Sigmoid colon (tissue), 4 donors: Measurements from ENCODE around the gene SVOPL.

ENCODE experiments used
- EP300 ChIP-seq, 4 donors: sonication (generic); formaldehyde crosslinking; IDR thresholded peaks; one replicate each; pipeline ENCODE4 v1.6.1; 2017; ENCODE audit warnings: antibody characterized with exemption in 4 of 4
- POLR2A ChIP-seq, 2 donors: fragments of 450-650 bp; IDR thresholded peaks; one replicate each; pipeline ENCODE4 v1.6.1; 2016; ENCODE audit warnings: antibody characterized with exemption in 2 of 2, mild to moderate bottlenecking in 2 of 2, moderate library complexity in 2 of 2
- TF ChIP-seq, protein P1 (sequence below), 4 experiments: fragments of 450-650 bp in 3 of 4; fragments of 200-600 bp in 1 of 4; IDR thresholded peaks; one replicate each; pipeline ENCODE4 v1.5.1; 2016 to 2019; ENCODE audit warnings: antibody characterized with exemption in 4 of 4, mild to moderate bottlenecking in 3 of 4, moderate library complexity in 2 of 4

DNA sequence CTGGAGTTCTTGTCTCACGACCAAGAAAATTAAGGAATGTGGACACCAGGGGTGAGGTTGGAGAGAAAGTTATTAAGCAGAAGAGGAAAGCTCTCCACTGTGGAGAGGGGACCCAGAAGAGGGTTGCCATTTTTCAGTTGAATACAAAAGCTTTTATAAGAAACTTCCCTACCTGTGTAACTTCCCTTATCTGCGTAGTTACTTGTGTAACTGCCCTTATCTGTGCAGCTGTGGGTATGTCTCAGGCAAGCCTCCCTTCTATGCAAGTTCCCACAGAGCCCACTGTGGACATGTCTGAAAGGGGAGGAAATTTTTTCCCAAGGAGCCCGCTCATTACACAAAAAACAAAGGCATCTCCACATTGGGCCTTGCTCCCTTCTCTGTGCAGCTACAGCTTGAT, 94.9 kb downstream of the SVOPL start:
- TF ChIP-seq, protein P1, sequence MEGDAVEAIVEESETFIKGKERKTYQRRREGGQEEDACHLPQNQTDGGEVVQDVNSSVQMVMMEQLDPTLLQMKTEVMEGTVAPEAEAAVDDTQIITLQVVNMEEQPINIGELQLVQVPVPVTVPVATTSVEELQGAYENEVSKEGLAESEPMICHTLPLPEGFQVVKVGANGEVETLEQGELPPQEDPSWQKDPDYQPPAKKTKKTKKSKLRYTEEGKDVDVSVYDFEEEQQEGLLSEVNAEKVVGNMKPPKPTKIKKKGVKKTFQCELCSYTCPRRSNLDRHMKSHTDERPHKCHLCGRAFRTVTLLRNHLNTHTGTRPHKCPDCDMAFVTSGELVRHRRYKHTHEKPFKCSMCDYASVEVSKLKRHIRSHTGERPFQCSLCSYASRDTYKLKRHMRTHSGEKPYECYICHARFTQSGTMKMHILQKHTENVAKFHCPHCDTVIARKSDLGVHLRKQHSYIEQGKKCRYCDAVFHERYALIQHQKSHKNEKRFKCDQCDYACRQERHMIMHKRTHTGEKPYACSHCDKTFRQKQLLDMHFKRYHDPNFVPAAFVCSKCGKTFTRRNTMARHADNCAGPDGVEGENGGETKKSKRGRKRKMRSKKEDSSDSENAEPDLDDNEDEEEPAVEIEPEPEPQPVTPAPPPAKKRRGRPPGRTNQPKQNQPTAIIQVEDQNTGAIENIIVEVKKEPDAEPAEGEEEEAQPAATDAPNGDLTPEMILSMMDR (IDR thresholded peaks at IDR 0.05): no peak
- TF ChIP-seq POLR2A (IDR thresholded peaks at IDR 0.05): no peak
- no peak for TF ChIP-seq EP300 (IDR thresholded peaks at IDR 0.05)
